RCC 7860 (cell line): ENCODE data around the gene POTEB2.
"Not testable (repeated sequence)": the region's sequence is repeated elsewhere in the genome, so short reads cannot be mapped to it uniquely, and the experiment has no call there.

Source experiments
- DNase-seq: peaks from one replicate; pipeline ENCODE4 v3.0.0-alpha.2; 2015; ENCODE audit warnings: low spot score
- FAIRE-seq: peaks from 2 replicates; lab custom pipeline; 2012; peaks lifted over from hg19 to GRCh38; lab: Jason Lieb, UNC

The POTEB2 gene

GRCh38 chr15:20866214-20866613 lies at the start of gene POTEB2:
TSS of gene POTEB2 (minus strand) at chr15:20866314. CDS start at chr15:20866281, 33 bp downstream.
- FAIRE-seq, DNase-seq: not testable (repeated sequence)

DNA sequence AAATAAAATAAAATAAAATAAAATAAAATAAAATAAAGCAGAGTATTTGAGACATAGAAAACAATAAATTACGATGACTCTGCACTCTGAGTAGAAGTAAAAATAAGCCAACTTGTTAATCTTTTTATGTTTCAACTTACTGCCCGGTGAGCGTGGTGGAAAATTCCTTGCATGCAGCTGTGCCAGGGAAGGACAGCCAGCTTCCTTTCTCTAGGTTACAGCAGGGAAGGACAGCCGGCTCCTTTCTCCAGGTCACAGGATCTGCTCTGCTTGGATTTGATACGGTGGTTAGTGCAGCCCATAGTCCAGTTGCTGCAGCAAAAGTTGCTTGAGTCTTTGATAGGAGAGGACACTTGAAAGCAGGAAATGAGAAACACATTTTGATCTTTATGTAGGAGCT lies 13.8 kb upstream of the POTEB2 start:
- not testable (repeated sequence) for DNase-seq, FAIRE-seq

DNA sequence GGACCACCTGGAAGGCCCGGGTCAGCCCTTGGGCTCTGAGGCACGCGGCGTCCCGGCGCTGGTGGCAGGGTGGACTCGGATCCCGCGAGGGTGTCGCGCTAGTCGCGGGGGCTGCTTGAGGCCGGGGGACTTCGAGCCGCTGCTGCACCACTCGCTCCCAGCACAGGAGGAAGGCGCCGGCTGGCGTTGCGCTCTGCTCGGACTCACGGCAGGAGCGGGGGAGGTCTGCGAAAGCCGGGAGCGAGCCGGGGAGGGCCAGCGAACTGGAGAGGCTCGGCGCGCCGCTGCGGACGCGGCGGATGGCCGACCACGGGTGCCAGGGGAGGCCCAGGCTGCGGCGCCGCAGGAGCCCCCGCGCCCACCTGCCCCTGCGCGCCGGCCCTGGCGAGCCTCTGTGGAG lies 12.3 kb upstream of the POTEB2 start:
- not testable (repeated sequence) for DNase-seq, FAIRE-seq

- not testable (repeated sequence) for FAIRE-seq, DNase-seq
Measured at GRCh38 chr15:20877819-20878218, 11.7 kb upstream of the POTEB2 start.
